NCI-H2196 treated with DMSO at 0.1 percent for 48 hours (cell line): ENCODE data around the gene FTO.
"Not testable (repeated sequence)": the region's sequence is repeated elsewhere in the genome, so short reads cannot be mapped to it uniquely, and the experiment has no call there.

Experiments used
- DNase-seq: peaks from one replicate; lab custom pipeline; 2025; ENCODE audit not compliant: unreplicated experiment; lab: John Stamatoyannopoulos, UW

FTO gene

DNA sequence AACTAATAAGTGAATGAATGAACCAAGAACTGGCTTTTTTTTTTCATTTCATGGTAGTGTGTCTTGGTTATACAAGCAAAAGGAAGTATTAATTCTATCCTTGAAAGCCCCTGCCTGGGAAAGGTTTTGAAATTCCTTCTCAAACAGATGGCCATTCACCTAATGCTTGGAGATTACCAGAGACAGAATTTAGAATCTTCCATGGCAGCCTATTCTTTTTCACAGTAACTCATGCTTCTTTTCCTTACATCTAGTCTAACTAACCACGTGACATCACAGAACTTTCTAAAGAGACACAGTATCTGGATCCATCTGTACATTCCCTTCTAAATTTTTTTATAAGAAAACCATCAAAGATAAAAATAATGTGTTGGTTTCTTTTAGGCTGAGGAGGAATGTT lies 151.6 kb downstream of the FTO start:
- DNase-seq = no peak

GRCh38 chr16:53859995-53860540 lies 156.1 kb downstream of the FTO start:
- no peak for DNase-seq

- no peak for DNase-seq
These were observed 159.9 kb downstream of the FTO start for GRCh38 chr16:53863861-53864260.

DNA sequence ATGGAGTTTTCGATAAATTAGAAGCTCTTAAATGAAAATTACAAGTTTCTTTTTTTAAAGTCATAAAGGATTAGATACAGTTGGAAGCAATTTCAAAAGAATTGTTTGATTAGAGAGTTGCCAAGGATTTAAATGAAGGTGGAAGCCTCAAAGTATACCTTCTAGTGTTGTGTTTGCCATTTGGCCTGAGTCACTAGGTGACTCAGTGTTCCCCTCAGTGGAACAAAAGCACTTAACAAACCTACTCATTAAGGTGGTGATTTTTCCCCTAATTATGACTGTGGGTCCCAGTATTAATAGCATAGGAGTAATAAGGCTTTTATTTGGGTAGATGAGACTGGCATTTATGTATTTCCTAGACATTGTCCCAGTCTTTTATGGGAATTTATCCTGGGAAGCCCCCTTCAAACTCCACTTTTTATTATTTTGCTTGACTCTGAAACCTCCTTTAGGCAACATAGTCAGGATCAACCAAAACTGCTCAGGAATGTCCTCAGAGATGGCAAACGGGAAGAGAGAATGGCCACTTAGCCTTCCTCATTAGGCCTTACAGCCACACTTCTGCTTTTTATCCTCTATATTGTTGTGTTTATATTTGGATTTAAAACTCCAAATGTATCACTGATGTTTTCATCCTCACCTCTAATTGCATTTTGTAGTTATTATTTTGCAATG lies 161.0 kb downstream of the FTO start:
- DNase-seq = no peak

DNA sequence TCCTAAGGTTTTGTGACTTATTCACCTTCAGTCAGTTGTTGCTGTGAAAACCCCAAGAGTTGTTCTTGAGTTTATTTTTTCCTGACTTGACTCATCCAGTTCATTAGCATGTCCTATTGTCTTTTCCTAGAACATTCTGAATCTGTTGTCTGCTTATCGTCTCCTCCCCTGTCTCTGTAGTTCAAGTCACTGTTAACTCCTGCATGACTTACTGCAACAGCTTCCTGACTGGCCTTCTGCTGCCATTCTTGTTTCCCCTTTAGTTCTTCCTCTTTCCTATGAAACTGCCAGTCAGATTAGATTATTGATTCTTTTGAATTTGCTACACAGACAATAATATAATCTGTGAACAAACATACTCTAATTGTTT lies 161.5 kb downstream of the FTO start:
- no peak for DNase-seq

DNA sequence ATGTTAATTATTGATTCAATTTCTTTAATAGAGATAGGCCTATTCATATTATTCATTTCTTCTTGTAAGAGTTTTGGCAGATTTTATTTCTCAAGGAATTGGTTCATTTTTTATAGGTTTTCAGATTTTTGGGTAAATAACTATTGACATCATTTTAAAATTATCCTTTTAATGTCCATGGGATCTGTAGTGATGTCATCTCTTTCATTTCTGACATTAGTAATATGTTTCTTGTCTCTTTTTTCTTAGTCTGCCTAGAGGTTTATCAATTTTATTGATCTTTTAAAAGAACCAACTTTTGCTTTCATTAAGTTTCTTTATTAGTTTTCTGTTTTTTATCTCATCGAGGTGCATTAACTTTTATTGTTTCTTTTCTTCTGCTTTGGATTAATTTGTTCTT lies 162.6 kb downstream of the FTO start:
- DNase-seq = no peak

GRCh38 chr16:53870831-53871230 lies 166.9 kb downstream of the FTO start:
- DNase-seq = no peak

- no peak for DNase-seq
These were observed 168.6 kb downstream of the FTO start for GRCh38 chr16:53872248-53873221.

DNA sequence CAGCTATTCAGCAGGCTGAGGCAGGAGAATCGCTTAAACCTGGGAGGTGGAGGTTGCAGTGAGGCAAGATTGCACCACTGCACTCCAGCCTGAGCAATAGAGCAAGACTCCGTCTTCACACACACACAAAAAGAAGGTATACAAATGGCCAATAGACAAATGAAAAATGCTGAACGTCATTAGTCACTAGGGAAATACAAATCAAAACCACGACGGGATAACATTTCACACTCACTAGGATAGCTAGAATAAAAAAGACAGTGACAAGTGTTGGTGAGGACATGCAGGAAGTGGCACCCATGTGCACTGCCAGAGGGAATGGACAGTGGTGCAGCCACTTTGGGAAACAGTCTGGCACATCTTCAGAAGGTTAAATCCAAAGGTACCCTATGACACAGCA lies 172.9 kb downstream of the FTO start:
- no peak for DNase-seq

- no peak for DNase-seq
These were observed 174.3 kb downstream of the FTO start for GRCh38 chr16:53878216-53878615.

- DNase-seq = no peak
These were observed 177.4 kb downstream of the FTO start for GRCh38 chr16:53881371-53881770.

DNA sequence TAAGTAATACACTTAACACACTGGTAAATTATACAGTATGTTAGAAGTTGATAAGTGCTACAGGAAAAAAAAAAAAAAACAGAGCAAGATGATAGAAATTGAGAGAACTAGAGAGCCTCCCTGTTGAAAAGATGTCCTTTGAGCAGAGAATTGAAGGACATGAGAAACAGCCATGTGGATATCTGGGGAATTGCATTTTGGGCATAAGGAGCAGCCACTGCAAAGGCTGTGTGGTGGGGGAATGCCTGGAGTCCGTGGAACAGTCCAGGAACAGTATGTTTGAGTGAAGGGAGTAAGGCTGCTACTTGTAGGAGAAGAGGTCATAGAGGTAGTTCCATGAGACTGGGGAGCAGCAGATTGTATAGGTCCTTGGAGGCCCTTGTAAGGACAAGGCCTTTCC lies 178.4 kb downstream of the FTO start:
- no peak for DNase-seq

GRCh38 chr16:53884748-53885147 lies 180.8 kb downstream of the FTO start:
- no peak for DNase-seq

- no peak for DNase-seq
These were observed 182.8 kb downstream of the FTO start for GRCh38 chr16:53886482-53887378.

DNA sequence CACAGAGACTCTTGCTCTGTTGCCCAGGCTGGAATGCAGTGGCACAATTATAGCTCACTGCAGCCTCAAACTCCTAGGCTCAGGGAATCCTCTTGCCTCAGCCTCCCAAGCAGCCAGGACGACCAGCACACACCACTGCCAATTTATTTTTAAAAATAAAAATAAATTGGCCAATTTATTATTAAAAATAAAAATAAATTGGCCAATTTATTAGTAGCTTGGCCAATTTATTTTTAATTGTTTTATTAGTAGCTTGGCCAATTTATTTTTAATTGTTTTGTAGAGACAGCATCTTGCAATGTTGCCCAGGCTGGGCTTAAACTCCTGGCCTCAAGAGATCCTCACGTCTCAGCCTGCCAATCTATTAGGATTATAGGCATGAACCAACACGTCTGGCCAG lies 184.3 kb downstream of the FTO start:
- DNase-seq = no peak

DNA sequence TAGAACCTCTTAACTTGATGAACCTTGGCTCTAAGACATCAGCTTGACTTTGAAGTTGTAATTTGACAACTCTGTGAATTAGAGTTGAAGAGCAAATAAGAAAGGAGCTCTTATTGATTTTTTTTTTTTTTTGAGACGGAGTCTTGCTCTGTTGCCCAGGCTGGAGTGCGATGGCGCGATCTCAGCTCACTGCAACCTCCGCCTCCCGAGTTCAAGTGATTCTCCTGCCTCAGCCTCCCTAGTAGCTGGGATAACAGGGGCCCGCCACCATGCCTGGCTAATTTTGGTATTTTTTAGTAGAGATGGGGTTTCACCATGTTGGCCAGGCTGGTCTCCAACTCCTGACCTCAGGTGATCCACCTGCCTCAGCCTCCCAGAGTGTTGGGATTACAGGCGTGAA lies 186.9 kb downstream of the FTO start:
- DNase-seq = not testable (repeated sequence)

GRCh38 chr16:53891409-53892139 lies 187.6 kb downstream of the FTO start:
- no peak for DNase-seq

DNA sequence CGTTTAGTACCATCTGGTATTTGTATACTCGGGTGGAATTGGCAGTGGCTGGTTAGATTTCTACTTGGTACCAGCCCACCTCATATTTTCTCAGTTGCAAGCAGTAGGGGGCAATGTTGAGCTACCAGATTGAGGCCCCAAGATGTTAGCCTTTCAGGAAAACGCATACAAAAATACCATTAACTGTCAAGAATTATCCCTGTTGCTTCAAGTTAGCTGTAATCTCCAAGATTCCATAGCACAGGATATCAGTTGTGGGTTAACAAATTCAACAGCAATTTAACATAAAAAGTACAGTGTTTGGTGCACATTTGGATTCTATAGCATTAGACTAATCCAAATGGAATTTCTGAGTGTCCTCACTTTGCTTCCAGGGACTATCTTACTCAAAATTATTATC lies 188.2 kb downstream of the FTO start:
- peak; percentile 2 for DNase-seq

DNA sequence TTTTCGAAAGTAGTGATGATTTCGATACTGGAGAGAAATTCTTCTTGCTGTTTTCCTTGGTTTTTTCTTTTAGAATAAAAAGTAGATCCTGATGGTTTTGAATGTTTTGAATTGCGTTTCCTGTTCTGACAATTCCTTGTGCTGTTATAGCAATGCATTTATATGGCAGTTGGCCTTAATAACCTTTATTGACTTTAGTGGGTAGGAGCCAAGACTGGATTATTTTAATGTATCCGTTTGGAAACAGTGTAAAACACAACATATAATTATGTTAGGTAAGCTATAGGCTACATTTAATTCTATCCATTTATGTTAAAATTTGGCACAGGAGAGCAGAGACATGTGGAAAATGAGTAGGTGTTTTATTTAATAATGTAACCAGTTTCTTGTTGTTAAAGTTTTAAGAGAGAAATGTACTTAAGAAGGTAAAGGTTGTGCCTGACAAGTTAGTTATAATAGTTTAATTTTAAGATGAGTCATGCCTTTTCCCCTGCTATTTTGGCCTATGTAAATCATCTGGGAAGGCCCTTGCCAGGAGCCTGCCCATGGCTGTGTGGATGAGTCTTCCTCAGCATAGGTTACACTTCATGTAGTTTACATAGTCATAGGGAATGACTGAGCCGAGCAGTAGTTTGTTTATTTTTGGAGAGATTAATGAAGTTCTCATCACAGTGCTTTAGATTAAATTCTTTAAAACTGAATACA lies 189.9 kb downstream of the FTO start:
- no peak for DNase-seq

GRCh38 chr16:53894686-53895085 lies 190.7 kb downstream of the FTO start:
- no peak for DNase-seq
